LNCaP clone FGC (cell line): ENCODE measurements around the gene RBBP8NL.

Source experiments
- DNase-seq: peaks from one replicate; pipeline ENCODE4 v3.0.0-alpha.2; 2011; ENCODE audit warnings: low read depth
- H3K4me3 ChIP-seq: 2 replicates; pipeline ENCODE4 v1.5.1; 2011; ENCODE audit warnings: mild to moderate bottlenecking, low read depth, low read length, control low read depth
- TF ChIP-seq, protein P1 (sequence below): IDR thresholded peaks from 2 replicates; pipeline ENCODE4 v1.5.1; 2012; ENCODE audit warnings: mild to moderate bottlenecking; ENCODE audit not compliant: control insufficient read depth, insufficient read depth; ENCODE audit errors: extremely low read depth

RBBP8NL gene

DNA sequence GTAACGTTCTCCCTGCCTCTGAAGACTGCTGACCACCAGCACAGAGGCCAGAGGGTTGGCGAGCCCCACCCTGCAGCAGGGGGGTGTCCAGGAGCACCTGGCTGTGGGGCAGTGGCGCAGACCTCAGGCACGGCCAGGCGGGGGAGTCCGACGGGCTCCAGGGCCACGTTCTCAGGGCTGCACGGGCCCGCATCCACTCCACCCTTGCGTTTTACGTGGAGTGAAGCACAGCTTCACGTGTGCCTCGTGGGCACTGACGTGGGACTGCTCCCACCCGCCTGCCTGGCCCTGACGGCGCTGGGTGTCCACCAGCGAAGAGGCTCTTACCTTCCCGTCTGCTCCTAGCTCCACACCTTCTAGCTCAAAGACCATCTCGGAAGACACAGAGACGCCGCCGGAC is 33.5 kb downstream of the RBBP8NL start:
- no peak overlapping the region for H3K4me3 ChIP-seq
- DNase-seq, result no peak
- TF ChIP-seq, protein P1, sequence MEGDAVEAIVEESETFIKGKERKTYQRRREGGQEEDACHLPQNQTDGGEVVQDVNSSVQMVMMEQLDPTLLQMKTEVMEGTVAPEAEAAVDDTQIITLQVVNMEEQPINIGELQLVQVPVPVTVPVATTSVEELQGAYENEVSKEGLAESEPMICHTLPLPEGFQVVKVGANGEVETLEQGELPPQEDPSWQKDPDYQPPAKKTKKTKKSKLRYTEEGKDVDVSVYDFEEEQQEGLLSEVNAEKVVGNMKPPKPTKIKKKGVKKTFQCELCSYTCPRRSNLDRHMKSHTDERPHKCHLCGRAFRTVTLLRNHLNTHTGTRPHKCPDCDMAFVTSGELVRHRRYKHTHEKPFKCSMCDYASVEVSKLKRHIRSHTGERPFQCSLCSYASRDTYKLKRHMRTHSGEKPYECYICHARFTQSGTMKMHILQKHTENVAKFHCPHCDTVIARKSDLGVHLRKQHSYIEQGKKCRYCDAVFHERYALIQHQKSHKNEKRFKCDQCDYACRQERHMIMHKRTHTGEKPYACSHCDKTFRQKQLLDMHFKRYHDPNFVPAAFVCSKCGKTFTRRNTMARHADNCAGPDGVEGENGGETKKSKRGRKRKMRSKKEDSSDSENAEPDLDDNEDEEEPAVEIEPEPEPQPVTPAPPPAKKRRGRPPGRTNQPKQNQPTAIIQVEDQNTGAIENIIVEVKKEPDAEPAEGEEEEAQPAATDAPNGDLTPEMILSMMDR, result no peak

DNA sequence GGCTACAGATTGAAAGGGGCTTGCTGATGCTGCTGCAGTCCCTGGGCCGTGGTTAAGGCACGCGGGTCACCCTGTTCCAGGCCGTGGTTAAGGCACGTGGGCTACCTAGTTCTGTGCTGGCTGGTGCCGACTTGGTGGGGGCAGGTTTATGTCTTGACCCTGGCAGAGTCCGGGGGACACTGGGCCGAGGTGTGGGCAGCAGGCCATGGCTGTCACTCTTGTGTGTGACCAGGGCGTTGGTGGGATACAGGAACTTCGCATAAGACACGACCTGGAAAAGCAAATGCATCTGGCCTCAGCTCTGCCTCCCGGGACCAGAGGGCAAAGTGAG is 34.0 kb downstream of the RBBP8NL start:
- TF ChIP-seq, protein P1, result no peak
- no peak for DNase-seq
- no peak overlapping the region for H3K4me3 ChIP-seq

DNA sequence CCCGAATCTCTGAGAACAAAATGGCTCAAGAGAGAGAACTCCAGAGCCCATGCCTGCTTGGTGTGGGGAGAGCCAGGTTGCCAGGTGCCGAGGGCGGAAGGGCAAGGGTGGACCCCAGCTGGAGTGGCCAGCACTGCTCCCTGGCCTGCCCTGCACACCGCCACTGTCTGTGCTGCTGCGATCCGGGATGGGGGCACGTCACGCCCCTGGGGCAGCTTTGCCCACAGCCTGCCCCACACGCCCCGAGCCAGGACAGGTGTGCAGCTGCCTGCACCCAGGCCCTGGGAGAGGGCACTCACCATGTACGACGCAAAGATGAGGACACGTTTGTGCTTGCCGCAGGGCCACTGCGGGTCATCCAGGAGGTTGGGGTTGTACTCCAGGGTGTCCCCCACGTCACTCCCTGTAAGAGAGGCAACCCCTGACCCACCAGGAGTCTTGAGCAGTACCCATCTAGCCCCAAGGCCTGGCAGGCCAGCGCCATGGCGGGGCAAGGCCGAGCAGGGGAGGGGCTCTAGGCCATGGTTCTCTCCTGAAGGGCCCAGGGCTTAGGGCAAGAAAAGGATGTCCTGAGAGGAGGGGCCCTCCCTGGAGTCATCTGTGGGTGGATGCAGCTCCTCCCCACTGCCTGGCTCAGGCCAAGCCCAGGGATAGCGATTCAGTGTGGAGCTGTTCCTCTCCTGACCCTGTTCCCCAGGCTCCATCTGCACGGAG is 34.6 kb downstream of the RBBP8NL start:
- TF ChIP-seq, protein P1, result no peak

DNA sequence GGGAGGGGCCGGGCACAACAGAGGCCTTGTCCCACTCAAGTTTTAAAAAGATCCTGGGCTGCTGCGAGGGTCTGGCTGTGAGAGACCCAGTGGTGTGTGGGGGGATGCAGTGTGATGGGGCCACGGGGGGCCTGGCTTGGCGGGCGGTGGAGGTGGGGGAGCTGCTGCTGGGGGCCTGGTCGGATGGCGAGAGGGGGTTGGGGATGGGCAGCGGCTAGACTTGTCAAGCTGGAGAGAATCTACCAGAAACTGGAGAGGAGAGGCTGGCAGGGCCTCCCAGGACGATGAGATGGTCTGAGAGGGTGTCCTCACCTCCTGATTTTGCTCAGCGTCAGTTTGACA is 35.3 kb downstream of the RBBP8NL start:
- H3K4me3 ChIP-seq, result no peak overlapping the region
- DNase-seq, result no peak
- TF ChIP-seq, protein P1, result no peak

More for the DNA sequence above, 34.6 kb downstream of the RBBP8NL start:
- H3K4me3 ChIP-seq, result no peak overlapping the region
- no peak for DNase-seq

DNA sequence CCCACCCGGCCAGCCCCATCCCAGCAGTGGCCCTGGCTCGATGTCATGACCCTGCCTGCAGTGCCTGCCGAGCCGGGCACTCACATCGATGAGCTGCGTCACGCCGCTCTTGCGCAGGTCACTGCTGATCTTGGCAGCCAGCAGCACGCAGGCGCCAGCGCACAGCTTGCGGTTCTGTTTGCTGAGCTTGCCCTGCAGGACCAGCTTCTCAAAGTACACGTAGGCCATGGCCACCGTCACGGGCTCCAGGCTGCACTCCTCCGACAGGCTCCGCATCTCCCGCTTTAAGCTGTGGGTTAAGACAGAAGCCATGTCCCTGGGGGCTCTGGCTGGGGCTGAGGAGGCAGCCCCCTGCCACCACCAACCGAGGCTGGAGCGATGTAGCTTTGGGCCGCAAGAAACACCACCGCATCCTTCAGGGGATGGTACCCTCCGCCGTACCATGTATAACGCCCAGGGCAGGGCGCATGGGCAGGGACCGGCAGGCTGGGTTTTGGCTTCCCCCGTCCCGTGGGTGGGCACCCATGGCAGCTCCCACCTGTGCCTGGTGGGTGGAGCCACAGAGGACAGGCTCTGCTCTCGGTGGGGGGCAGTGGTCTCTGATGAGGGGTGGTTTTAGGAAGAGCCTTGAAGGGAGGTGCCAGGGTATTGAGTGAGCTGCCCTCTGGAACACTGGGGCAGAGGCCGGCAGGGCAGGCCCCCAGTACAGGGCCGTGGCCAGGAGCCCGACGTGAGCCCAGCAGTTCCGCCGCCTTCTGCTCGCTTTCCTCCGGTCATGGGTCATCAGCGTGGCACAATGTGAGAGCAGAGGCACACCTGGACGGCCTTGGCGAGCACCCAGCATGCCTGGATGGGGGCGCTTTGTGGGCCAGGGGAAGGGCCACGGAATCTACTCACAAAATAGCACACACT is 35.9 kb downstream of the RBBP8NL start:
- TF ChIP-seq, protein P1, result no peak

DNA sequence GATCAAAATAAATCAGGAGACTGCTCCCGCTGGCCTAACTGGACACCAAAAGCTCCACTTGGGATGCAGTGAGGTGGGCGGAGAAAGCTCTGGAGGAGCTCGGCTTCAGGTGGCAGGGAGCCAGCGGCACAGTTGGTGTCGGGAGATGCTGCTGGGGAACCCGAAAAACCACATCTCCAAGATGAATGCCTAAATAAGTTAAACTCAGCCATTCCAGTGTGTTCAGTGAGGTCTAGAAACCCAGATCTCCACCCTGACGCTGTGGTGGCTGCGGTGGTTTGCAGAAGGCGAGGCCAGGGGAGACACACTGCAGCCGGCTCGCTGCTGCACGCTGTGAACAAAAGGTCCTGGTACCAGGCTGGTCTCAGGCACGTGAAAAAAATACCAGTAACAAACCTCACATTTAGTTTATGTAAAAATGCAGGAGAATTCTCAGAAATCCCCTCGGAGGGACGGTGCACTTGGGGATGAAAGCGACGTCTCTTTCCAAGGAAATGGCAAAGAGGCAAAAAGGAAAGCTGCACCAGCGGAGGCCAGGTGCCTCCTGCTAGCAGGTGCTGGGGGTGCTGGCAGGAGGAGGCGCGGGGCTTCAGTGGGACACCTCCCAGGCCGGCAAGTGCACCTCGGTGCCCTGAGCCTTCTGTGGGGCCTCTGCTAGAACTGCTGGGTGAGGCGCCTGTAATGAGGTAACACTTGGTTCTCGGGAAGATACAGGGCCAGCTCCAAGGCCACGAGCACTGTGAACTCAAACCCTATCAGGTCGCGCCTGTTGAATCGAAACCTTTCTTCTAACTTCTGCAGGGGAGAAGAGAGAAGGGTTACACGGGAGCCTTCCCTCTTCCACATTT is 36.8 kb downstream of the RBBP8NL start:
- no peak overlapping the region for H3K4me3 ChIP-seq
- TF ChIP-seq, protein P1, result no peak
- no peak for DNase-seq

More for the DNA sequence above, 35.9 kb downstream of the RBBP8NL start:
- H3K4me3 ChIP-seq, result no peak overlapping the region
- DNase-seq, result peak; percentile 88
